Measurements from ENCODE around the gene COX7B.

- TF ChIP-seq, protein P1, sequence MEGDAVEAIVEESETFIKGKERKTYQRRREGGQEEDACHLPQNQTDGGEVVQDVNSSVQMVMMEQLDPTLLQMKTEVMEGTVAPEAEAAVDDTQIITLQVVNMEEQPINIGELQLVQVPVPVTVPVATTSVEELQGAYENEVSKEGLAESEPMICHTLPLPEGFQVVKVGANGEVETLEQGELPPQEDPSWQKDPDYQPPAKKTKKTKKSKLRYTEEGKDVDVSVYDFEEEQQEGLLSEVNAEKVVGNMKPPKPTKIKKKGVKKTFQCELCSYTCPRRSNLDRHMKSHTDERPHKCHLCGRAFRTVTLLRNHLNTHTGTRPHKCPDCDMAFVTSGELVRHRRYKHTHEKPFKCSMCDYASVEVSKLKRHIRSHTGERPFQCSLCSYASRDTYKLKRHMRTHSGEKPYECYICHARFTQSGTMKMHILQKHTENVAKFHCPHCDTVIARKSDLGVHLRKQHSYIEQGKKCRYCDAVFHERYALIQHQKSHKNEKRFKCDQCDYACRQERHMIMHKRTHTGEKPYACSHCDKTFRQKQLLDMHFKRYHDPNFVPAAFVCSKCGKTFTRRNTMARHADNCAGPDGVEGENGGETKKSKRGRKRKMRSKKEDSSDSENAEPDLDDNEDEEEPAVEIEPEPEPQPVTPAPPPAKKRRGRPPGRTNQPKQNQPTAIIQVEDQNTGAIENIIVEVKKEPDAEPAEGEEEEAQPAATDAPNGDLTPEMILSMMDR (IDR thresholded peaks at IDR 0.05) = no peak
- TF ChIP-seq POLR2AphosphoS5 (IDR thresholded peaks at IDR 0.05) (no peak), EP300 (IDR thresholded peaks at IDR 0.05) (no peak)
Measured at GRCh38 chrX:77953302-77953701, 54.0 kb downstream of the COX7B start.
